Neural cell (in vitro differentiated cells): ENCODE results near the gene CABP4. TPM values are rescaled to one million over a fixed set of nuclear protein-coding genes. Genes with fewer than 3 reads are reported as not detected.

ENCODE experiments used
- H2AFZ ChIP-seq: fragments of 200-600, 300-800 bp; sonication (generic), shearing (Covaris generic); 2 replicates; pipeline ENCODE4 v1.6.0; 2014; ENCODE audit warnings: low read depth, mild to moderate bottlenecking, antibody characterized with exemption, low read length, moderate library complexity
- H3F3A ChIP-seq: fragments of 200-600 bp; shearing (Covaris generic); 2 replicates; pipeline ENCODE4 v1.6.1; 2016; ENCODE audit warnings: mild to moderate bottlenecking, moderate library complexity, mixed read lengths, antibody characterized with exemption, low read length; ENCODE audit not compliant: insufficient read depth, poor library complexity, severe bottlenecking
- H3K27ac ChIP-seq: fragments of 200-600, 300-800 bp; sonication (generic), shearing (Covaris generic); 2 replicates; pipeline ENCODE4 v1.5.1; 2014; ENCODE audit warnings: mild to moderate bottlenecking, low read length, moderate library complexity
- H3K27me3 ChIP-seq: fragments of 300-800, 200-600 bp; sonication (generic), shearing (Covaris generic); 2 replicates; pipeline ENCODE4 v1.6.0; 2014; ENCODE audit warnings: mild to moderate bottlenecking, low read depth, low read length, moderate library complexity; ENCODE audit not compliant: insufficient read depth
- H3K36me3 ChIP-seq: fragments of 300-800, 200-600 bp; sonication (generic), shearing (Covaris generic); 2 replicates; pipeline ENCODE4 v1.5.1; 2014; ENCODE audit warnings: mild to moderate bottlenecking, antibody characterized with exemption, low read length, moderate library complexity; ENCODE audit not compliant: insufficient read depth
- H3K4me2 ChIP-seq: fragments of 300-800, 200-600 bp; sonication (generic), shearing (Covaris generic); 2 replicates; pipeline ENCODE4 v1.6.0; 2014; ENCODE audit warnings: mild to moderate bottlenecking, low read length
- H3K4me3 ChIP-seq: fragments of 300-800, 200-600 bp; sonication (generic), shearing (Covaris generic); 2 replicates; pipeline ENCODE4 v1.5.1; 2014; ENCODE audit warnings: mild to moderate bottlenecking, low read length, moderate library complexity
- H3K79me2 ChIP-seq: fragments of 200-600 bp; shearing (Covaris generic); replicated peaks from 2 replicates; pipeline ENCODE4 v1.6.0; 2014; ENCODE audit warnings: mild to moderate bottlenecking, low read length, moderate library complexity; ENCODE audit not compliant: insufficient read depth
- H3K9ac ChIP-seq: fragments of 300-800, 200-600 bp; sonication (generic), shearing (Covaris generic); 2 replicates; pipeline ENCODE4 v1.6.1; 2016; ENCODE audit warnings: mild to moderate bottlenecking, low read length, mixed read lengths
- H3K9me2 ChIP-seq: fragments of 200-600 bp; shearing (Covaris generic); 2 replicates; pipeline ENCODE4 v1.6.1; 2016; ENCODE audit warnings: mild to moderate bottlenecking, low read length, mixed read lengths; ENCODE audit not compliant: insufficient read depth
- H3K9me3 ChIP-seq: fragments of 200-600, 300-800 bp; sonication (generic), shearing (Covaris generic); 2 replicates; pipeline ENCODE4 v1.6.1; 2016; ENCODE audit warnings: mild to moderate bottlenecking, mixed run types, low read length, moderate library complexity, mixed read lengths
- H4K20me1 ChIP-seq: fragments of 200-600 bp; shearing (Covaris generic); 2 replicates; pipeline ENCODE4 v1.6.1; 2016; ENCODE audit warnings: mild to moderate bottlenecking, mixed run types; ENCODE audit not compliant: insufficient read depth
- CTCF ChIP-seq: fragments of 450-650 bp; IDR thresholded peaks from 2 replicates; pipeline ENCODE4 v1.5.1; 2014; ENCODE audit warnings: antibody characterized with exemption, mild to moderate bottlenecking, moderate library complexity; ENCODE audit not compliant: poor library complexity, severe bottlenecking
- EP300 ChIP-seq: fragments of 450-650 bp; conservative IDR thresholded peaks from 2 replicates; pipeline ENCODE4 v1.6.1; 2014; ENCODE audit warnings: antibody characterized with exemption, mild to moderate bottlenecking, moderate library complexity; ENCODE audit not compliant: poor library complexity, severe bottlenecking
- EZH2 ChIP-seq: fragments of 200-600, 300-800 bp; shearing (Covaris generic), sonication (generic); IDR thresholded peaks from 2 replicates; pipeline ENCODE4 v1.6.1; 2014; ENCODE audit warnings: antibody characterized with exemption, low read length, borderline replicate concordance, mild to moderate bottlenecking; ENCODE audit not compliant: insufficient read depth, poor library complexity, severe bottlenecking
- MXI1 ChIP-seq: fragments of 450-650 bp; conservative IDR thresholded peaks from 2 replicates; pipeline ENCODE4 v1.6.1; 2014; ENCODE audit warnings: antibody characterized with exemption, mild to moderate bottlenecking; ENCODE audit not compliant: poor library complexity, severe bottlenecking
- POLR2AphosphoS5 ChIP-seq: IDR thresholded peaks from 2 replicates; pipeline ENCODE4 v1.6.1; 2012
- RAD21 ChIP-seq: fragments of 450-650 bp; conservative IDR thresholded peaks from 2 replicates; pipeline ENCODE4 v1.6.1; 2014; ENCODE audit warnings: antibody characterized with exemption, mild to moderate bottlenecking, moderate library complexity
- REST ChIP-seq: IDR thresholded peaks from 2 replicates; pipeline ENCODE4 v1.6.1; 2012; ENCODE audit warnings: borderline replicate concordance
- SMC3 ChIP-seq: fragments of 450-650 bp; conservative IDR thresholded peaks from 2 replicates; pipeline ENCODE4 v1.6.1; 2014; ENCODE audit warnings: antibody characterized with exemption, mild to moderate bottlenecking, moderate library complexity; ENCODE audit not compliant: poor library complexity
- TAF1 ChIP-seq: IDR thresholded peaks from 2 replicates; pipeline ENCODE4 v1.6.1; 2012; ENCODE audit warnings: low read depth
- polyA plus RNA-seq: library from polyadenylated mRNA; depleted of rRNA; stranded (reverse); fragments of >200 nt; gene quantifications from 2 replicates; pipeline ENCODE4 v1.2.3, GENCODE V29; 2014

The CABP4 gene
- polyA plus RNA-seq, 1 donor from 2014 or later, result not detected

GRCh38 chr11:67421430-67422031 is 33.6 kb upstream of the CABP4 start:
- H3K9me2 ChIP-seq, result no peaks in the 10 kb centered on the region
- H3K4me3 ChIP-seq, result peak overlapping the region; percentile 57
- no peaks in the 10 kb centered on the region for H3K79me2 ChIP-seq
- no peaks in the 10 kb centered on the region for H3K9me3 ChIP-seq
- no peak overlapping the region for H3K9ac ChIP-seq
- H3K4me2 ChIP-seq, result no peak overlapping the region
- TF ChIP-seq EZH2 (no peak), RAD21 (no peak), REST (no peak), TAF1 (no peak), POLR2AphosphoS5 (no peak), EP300 (no peak), SMC3 (no peak), MXI1 (no peak), CTCF (no peak)
- H2AFZ ChIP-seq, result no peak overlapping the region
- peaks cover 4% of the 10 kb centered on the region for H3K27me3 ChIP-seq
- H3F3A ChIP-seq, result no peaks in the 10 kb centered on the region
- no peaks in the 10 kb centered on the region for H4K20me1 ChIP-seq
- H3K36me3 ChIP-seq, result no peaks in the 10 kb centered on the region
- no peak overlapping the region for H3K27ac ChIP-seq

GRCh38 chr11:67422891-67423290 is 32.3 kb upstream of the CABP4 start:
- H3K36me3 ChIP-seq, result no peaks in the 10 kb centered on the region
- H3K9ac ChIP-seq, result no peak overlapping the region
- no peak overlapping the region for H3K27ac ChIP-seq
- no peaks in the 10 kb centered on the region for H3K9me3 ChIP-seq
- no peak overlapping the region for H3K4me3 ChIP-seq
- no peak overlapping the region for H3K4me2 ChIP-seq
- TF ChIP-seq REST (no peak), EP300 (no peak), CTCF (no peak), MXI1 (no peak), TAF1 (no peak), POLR2AphosphoS5 (no peak), RAD21 (no peak), SMC3 (no peak), EZH2 (no peak)
- H3K27me3 ChIP-seq, result no peaks in the 10 kb centered on the region
- no peaks in the 10 kb centered on the region for H3K9me2 ChIP-seq
- H3F3A ChIP-seq, result no peaks in the 10 kb centered on the region
- no peaks in the 10 kb centered on the region for H3K79me2 ChIP-seq
- H2AFZ ChIP-seq, result no peak overlapping the region
- H4K20me1 ChIP-seq, result no peaks in the 10 kb centered on the region
